RWPE2 (cell line): Measurements from ENCODE around the gene SLIT3.

Experiments
- ATAC-seq: fragments of 200-7000 bp; cut with Tn5 transposase; 3 replicates; pipeline ENCODE4 v1.9.1; 2021; ENCODE audit warnings: low read depth
- DNase-seq: peaks from one replicate; pipeline ENCODE4 v3.0.0-alpha.2; 2020; ENCODE audit warnings: low spot score
- H3K27ac ChIP-seq: fragments of 450-650 bp; 2 replicates; pipeline ENCODE4 v1.5.1; 2017; ENCODE audit warnings: mild to moderate bottlenecking; ENCODE audit not compliant: poor library complexity, severe bottlenecking
- H3K27me3 ChIP-seq: fragments of 250-450 bp; sonication (Bioruptor Pico); 2 replicates; pipeline ENCODE4 v1.5.1; 2021; ENCODE audit warnings: mild to moderate bottlenecking, moderate library complexity; ENCODE audit not compliant: insufficient read depth, poor library complexity, severe bottlenecking
- H3K36me3 ChIP-seq: fragments of 250-450 bp; sonication (Bioruptor Pico); 2 replicates; pipeline ENCODE4 v1.5.1; 2020; ENCODE audit warnings: low read depth, mild to moderate bottlenecking, moderate library complexity
- H3K4me1 ChIP-seq: fragments of 250-450 bp; sonication (Bioruptor Pico); 2 replicates; pipeline ENCODE4 v1.5.1; 2021; ENCODE audit warnings: mild to moderate bottlenecking, moderate library complexity; ENCODE audit not compliant: insufficient read depth, poor library complexity, severe bottlenecking
- H3K4me3 ChIP-seq: fragments of 250-450 bp; sonication (Bioruptor Pico); 2 replicates; pipeline ENCODE4 v1.5.1; 2021; ENCODE audit warnings: mild to moderate bottlenecking, moderate library complexity; ENCODE audit not compliant: severe bottlenecking
- H3K9me3 ChIP-seq: fragments of 250-450 bp; sonication (Bioruptor Pico); 2 replicates; pipeline ENCODE4 v1.5.1; 2021; ENCODE audit warnings: mild to moderate bottlenecking, moderate library complexity; ENCODE audit not compliant: severe bottlenecking
- TF ChIP-seq, protein P1 (sequence below): fragments of 450-650 bp; IDR thresholded peaks from one replicate; pipeline ENCODE4 v1.5.1; 2017; ENCODE audit warnings: mild to moderate bottlenecking, moderate library complexity; ENCODE audit not compliant: poor library complexity, severe bottlenecking

SLIT3 gene

DNA sequence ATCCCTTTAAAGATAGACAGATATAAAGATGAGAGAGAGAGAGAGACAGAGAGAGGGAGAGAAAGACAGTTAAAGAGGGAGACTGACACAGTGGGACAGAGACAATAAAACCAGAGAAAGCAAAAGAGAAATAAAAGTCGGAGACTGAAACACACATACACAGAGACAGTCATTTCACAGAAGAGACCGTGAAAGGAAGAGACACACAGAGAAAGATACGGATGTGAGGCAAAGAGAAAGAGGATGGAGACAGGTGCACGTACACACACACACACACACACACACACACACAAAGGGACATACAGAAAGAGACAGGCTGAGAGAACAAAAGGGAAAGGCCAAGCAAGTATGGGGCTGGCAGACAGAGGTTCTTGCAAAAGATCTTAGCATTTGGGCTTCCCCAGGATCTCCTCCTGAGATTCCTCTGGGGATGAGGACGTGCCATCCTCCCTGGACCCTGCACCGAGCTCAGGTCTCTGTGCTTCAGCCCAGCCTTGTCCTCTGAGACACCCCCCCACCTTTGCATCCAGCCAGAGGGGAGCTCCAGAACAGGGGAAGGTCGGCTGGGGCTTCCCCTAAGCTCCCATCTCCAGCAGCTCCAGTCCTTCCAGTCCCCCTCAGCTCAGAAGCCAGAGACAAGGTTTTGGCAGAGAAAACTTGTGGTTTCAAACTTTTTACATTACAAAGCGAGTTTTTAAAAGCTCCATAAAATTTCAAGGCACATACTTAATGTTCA is 403.4 kb downstream of the SLIT3 start:
- Histone ChIP-seq H3K4me1 (no peaks in the 10 kb centered on the region), H3K36me3 (no peaks in the 10 kb centered on the region), H3K27me3 (no peaks in the 10 kb centered on the region), H3K9me3 (no peaks in the 10 kb centered on the region), H3K4me3 (no peak overlapping the region), H3K27ac (no peak overlapping the region)
- ATAC-seq, result no peak
- TF ChIP-seq, protein P1, sequence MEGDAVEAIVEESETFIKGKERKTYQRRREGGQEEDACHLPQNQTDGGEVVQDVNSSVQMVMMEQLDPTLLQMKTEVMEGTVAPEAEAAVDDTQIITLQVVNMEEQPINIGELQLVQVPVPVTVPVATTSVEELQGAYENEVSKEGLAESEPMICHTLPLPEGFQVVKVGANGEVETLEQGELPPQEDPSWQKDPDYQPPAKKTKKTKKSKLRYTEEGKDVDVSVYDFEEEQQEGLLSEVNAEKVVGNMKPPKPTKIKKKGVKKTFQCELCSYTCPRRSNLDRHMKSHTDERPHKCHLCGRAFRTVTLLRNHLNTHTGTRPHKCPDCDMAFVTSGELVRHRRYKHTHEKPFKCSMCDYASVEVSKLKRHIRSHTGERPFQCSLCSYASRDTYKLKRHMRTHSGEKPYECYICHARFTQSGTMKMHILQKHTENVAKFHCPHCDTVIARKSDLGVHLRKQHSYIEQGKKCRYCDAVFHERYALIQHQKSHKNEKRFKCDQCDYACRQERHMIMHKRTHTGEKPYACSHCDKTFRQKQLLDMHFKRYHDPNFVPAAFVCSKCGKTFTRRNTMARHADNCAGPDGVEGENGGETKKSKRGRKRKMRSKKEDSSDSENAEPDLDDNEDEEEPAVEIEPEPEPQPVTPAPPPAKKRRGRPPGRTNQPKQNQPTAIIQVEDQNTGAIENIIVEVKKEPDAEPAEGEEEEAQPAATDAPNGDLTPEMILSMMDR, result no peak
- DNase-seq, result no peak

DNA sequence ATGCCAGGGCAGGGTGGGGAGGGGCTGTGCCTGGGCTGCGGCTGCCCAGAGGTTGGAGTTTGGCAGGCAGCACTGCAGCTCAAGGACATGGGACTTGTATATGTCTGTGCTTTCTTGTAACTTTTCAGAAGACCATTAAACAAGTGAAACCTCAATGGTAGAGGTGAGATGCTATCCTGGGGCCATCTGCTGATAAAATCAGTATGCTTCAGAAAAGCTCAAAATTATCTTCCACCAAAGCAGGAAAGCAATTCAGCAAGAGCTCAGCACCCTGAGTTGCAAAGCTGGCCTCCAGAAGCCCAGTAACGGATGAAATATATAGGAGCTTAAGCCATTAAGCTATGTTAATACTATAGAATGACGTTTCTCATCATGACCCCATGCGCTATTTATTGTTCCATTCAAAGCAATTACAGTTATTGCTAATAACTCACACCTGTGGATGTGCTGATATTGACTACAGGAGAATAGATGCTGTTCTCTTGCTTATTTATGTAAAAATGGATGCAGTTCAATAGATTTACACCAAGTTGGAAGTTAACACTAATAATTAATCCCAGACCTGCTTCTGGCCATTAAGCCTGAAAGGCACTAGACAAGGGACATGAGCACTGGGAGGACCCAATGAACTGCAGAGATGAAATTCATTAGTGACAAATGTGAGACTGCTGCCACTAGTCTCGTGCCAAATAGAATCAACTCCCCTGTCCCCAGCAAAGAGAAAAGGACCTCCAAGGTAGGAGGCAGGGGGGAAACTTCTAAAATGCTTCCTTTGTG is 405.5 kb downstream of the SLIT3 start:
- TF ChIP-seq, protein P1, result no peak
- H3K4me3 ChIP-seq, result no peak overlapping the region
- DNase-seq, result no peak
- H3K27me3 ChIP-seq, result no peaks in the 10 kb centered on the region
- no peaks in the 10 kb centered on the region for H3K4me1 ChIP-seq
- H3K9me3 ChIP-seq, result no peaks in the 10 kb centered on the region
- no peak for ATAC-seq
- no peak overlapping the region for H3K27ac ChIP-seq
- no peaks in the 10 kb centered on the region for H3K36me3 ChIP-seq

DNA sequence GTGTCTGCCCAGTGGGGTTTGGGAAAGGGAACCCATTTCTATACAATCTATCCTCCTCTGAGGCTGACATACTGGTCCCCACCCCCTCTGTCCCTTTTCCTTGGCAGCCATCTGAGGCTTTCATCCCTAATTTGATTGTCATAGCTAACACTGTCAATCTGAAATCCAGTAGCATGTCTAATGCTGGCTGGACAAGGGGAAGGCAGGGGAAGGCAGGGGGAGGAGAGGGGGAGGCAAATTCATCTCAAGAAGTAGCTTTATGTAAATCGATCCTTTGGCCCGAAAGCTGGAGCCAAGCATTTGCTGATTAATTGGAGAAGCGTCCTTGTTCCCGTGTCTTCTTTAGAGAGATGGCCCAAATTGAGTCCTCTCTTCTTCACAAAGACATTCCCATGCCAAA is 407.7 kb downstream of the SLIT3 start:
- DNase-seq (no peak), ATAC-seq (no peak)
- Histone ChIP-seq H3K36me3 (no peaks in the 10 kb centered on the region), H3K4me1 (no peaks in the 10 kb centered on the region), H3K9me3 (no peaks in the 10 kb centered on the region), H3K4me3 (no peak overlapping the region), H3K27me3 (no peaks in the 10 kb centered on the region), H3K27ac (no peak overlapping the region)
- TF ChIP-seq, protein P1, result no peak

DNA sequence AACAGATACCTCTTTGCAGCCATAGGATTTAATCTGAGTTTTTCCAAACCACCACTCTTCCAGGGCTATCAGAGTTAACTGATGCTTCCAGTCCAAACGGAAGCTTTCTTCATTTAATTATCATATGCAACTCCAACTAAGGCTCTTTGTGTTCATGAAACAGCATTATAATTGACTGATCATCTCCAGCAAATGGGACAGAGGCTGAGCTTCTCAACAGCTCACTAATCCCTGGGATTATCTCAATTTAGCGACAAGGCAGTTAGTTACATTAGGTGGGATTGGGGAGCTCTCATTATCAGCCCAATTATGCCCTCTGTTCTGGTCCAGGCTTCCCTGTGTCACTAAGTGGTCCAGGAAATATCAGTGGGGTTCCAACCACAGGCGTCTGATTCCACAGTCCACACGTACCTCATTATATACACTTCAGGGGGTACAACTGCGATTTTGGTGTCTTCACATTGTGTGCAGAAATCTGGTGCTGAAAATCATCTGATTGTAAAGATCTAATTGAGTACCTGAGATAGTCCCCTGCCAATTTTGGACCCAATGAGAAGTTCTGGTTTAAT is 408.2 kb downstream of the SLIT3 start:
- H3K36me3 ChIP-seq, result no peaks in the 10 kb centered on the region
- no peaks in the 10 kb centered on the region for H3K27me3 ChIP-seq
- ATAC-seq (no peak), DNase-seq (no peak)
- no peaks in the 10 kb centered on the region for H3K4me1 ChIP-seq
- TF ChIP-seq, protein P1, result no peak
- no peak overlapping the region for H3K4me3 ChIP-seq
- no peak overlapping the region for H3K27ac ChIP-seq
- peaks cover 2% of the 10 kb centered on the region for H3K9me3 ChIP-seq
